Stimulated activated CD8-positive, alpha-beta memory T cell treated with anti-CD3 and anti-CD28 coated beads, Interleukin-7, amount 100 ng/mL, for 1 hour (primary cell): ENCODE measurements around the gene OIP5.
"Not testable (repeated sequence)": the region's sequence is repeated elsewhere in the genome, so short reads cannot be mapped to it uniquely, and the experiment has no call there.

Experiments used
- DNase-seq, 2 donors: peaks; one replicate each; pipeline ENCODE4 v3.0.0-alpha.2; 2020; ENCODE audit warnings: low read depth in 2 of 2

The OIP5 gene

GRCh38 chr15:41260924-41261323 lies 71.5 kb downstream of the OIP5 start:
- not testable (repeated sequence) for DNase-seq

GRCh38 chr15:41259546-41260189 lies 72.7 kb downstream of the OIP5 start:
- no peak for DNase-seq
